ENCODE measurements around the gene PBX1. TPM values are rescaled to one million over a fixed set of nuclear protein-coding genes. Genes with fewer than 3 reads are reported as not detected.

PBX1 gene
- total and polyA plus RNA-seq, 2 donors (not counting 3 experiments of a cell fraction or from before 2014, with no cell fraction given), result 10.7 to 24.1 TPM

DNA sequence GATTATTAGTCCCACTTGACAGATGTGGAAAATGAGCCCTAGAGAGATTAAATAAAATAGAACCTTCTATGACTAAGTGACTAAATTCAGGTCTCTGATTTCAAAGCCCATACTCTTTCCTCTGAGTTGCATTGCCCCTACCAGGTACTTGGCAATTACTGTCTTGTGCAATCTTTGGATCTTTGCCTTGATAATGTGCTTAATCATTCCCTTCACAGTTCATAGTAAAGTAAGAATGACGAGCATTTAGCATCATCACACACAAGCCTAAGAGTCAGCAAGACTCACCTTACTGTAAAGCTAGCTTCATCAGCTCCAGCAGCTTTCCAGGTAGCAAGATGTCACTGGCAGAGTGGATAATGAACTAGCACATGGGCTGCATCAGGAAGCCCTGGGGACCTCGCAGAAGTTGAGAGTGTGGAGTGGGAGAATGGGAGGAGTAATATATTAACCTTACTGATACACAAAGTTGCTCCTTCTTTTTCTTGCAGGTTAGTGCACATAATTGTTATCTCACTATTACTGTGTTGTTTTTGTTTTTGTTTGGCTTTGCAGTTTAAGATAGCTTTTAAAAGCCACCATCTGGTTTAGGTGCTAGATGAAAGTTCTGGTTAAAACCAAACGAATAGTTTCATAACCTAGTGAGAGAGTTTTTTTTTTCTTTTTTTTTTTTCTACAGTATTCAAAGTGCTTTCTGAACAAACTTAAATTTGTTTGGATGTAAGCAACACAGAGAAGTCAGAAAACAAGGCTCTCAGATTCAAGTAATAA, 71.8 kb downstream of the PBX1 start:
- intact Hi-C loops (cut with micrococcal nuclease), result no loop called here

More for the DNA sequence above, 71.8 kb downstream of the PBX1 start:
- H3K9me3 ChIP-seq (replicated peaks; ENCODE audit: control insufficient read depth, insufficient read depth, low read length), result no peaks in the 10 kb centered on the region
- no peak overlapping the region for H2AFZ ChIP-seq (ENCODE audit: low read depth, low read length)
- no TSS peak for BruUV-seq (replicated peaks)
- TF ChIP-seq POLR2AphosphoS5 (IDR thresholded peaks at IDR 0.05; ENCODE audit: insufficient read depth, low read depth, low read length) (no peak), FOS (IDR thresholded peaks at IDR 0.05; ENCODE audit: borderline replicate concordance, insufficient read depth, low read length) (no peak), MYC (IDR thresholded peaks at IDR 0.05; ENCODE audit: low read depth, low read length) (no peak), GATA2 (IDR thresholded peaks at IDR 0.05; ENCODE audit: insufficient read depth, insufficient read length, low read depth, low read length) (no peak), EZH2 (IDR thresholded peaks at IDR 0.05; ENCODE audit: borderline replicate concordance, low read depth, low read length, severe bottlenecking) (no peak)
- TF ChIP-seq, protein P1, sequence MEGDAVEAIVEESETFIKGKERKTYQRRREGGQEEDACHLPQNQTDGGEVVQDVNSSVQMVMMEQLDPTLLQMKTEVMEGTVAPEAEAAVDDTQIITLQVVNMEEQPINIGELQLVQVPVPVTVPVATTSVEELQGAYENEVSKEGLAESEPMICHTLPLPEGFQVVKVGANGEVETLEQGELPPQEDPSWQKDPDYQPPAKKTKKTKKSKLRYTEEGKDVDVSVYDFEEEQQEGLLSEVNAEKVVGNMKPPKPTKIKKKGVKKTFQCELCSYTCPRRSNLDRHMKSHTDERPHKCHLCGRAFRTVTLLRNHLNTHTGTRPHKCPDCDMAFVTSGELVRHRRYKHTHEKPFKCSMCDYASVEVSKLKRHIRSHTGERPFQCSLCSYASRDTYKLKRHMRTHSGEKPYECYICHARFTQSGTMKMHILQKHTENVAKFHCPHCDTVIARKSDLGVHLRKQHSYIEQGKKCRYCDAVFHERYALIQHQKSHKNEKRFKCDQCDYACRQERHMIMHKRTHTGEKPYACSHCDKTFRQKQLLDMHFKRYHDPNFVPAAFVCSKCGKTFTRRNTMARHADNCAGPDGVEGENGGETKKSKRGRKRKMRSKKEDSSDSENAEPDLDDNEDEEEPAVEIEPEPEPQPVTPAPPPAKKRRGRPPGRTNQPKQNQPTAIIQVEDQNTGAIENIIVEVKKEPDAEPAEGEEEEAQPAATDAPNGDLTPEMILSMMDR (IDR thresholded peaks at IDR 0.05; ENCODE audit: extremely low read depth in 1 of 2, insufficient read depth in 1 of 2, low read depth in 1 of 2, low read length in 2 of 2), result no peak
- TF ChIP-seq, protein P2, sequence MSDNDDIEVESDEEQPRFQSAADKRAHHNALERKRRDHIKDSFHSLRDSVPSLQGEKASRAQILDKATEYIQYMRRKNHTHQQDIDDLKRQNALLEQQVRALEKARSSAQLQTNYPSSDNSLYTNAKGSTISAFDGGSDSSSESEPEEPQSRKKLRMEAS (IDR thresholded peaks at IDR 0.05; ENCODE audit: insufficient read depth, insufficient read length), result no peak
- POLR2A ChIA-PET, result no interaction called here
- H3K79me2 ChIP-seq (ENCODE audit: control insufficient read depth, insufficient read depth, low read length), result no peaks in the 10 kb centered on the region
- no peak overlapping the region for H3K4me2 ChIP-seq (ENCODE audit: insufficient read depth, low read length)
- no peaks in the 10 kb centered on the region for H3K4me1 ChIP-seq (ENCODE audit: control insufficient read depth, extremely low read depth, insufficient read depth, low read length)
- H3K9me1 ChIP-seq (replicated peaks; ENCODE audit: control insufficient read depth, extremely low read depth, insufficient read depth, low read length), result no peaks in the 10 kb centered on the region
- H3K36me3 ChIP-seq (ENCODE audit: control insufficient read depth in 2 of 2, extremely low read depth in 1 of 2, insufficient read depth in 2 of 2, low read length in 2 of 2), result no peaks in the 10 kb centered on the region
- no peak overlapping the region for H3K27ac ChIP-seq (ENCODE audit: insufficient read depth, low read depth, low read length)
- H4K20me1 ChIP-seq (replicated peaks; ENCODE audit: control insufficient read depth, extremely low read depth, insufficient read depth, low read length), result no peaks in the 10 kb centered on the region
- CTCF ChIA-PET, result interaction anchor here (1.1 kb wide), 1 partner anchor 10 kb away, joined by 4 read pairs; no protein-coding TSS in a partner anchor
- no peak overlapping the region for H3K9ac ChIP-seq (replicated peaks; ENCODE audit: extremely low read depth, insufficient read depth, low read length)
- dilution Hi-C loops (cut with MboI; ENCODE audit: extremely low pct_ligation_motif_present, low sequenced_read_pairs), result no loop called here
- no peak for FAIRE-seq
- H3K4me3 ChIP-seq (replicated peaks in 1 of 3; ENCODE audit: insufficient read depth in 1 of 3, low read depth in 1 of 3, low read length in 3 of 3), result no peak overlapping the region
- H3K27me3 ChIP-seq (ENCODE audit: control insufficient read depth in 2 of 2, insufficient read depth in 2 of 2, low read length in 2 of 2), result no peaks in the 10 kb centered on the region
- DNase-seq (ENCODE audit: low read depth, low spot score), result no peak
